Stimulated activated naive B cell treated with anti-CD40 and anti-IgM and Interleukin-4, amounts not matched to agents 10 μg/mL and 1 μg/mL and 100 μg/mL, for 72 hours (primary cell): ENCODE measurements around the gene CBFA2T3.
"Not testable (repeated sequence)": the region's sequence is repeated elsewhere in the genome, so short reads cannot be mapped to it uniquely, and the experiment has no call there.

Experiments
- ATAC-seq, 2 donors: fragments of 150-1000 bp; cut with Tn5 transposase; replicated peaks; 2 replicates each; pipeline ENCODE4 v1.10.0; 2021; ENCODE audit warnings: moderate library complexity in 1 of 2
- DNase-seq: peaks from one replicate; pipeline ENCODE4 v3.0.0; 2021
- H3K27ac Mint-ChIP-seq: one replicate; pipeline ENCODE4 v1.8.0; 2022; ENCODE audit warnings: mild to moderate bottlenecking, mixed read lengths
- H3K27me3 Mint-ChIP-seq, 2 donors: one replicate each; pipeline ENCODE4 v1.8.0; 2022; ENCODE audit warnings: mixed read lengths in 2 of 2
- H3K36me3 Mint-ChIP-seq, 2 donors: one replicate each; pipeline ENCODE4 v1.8.0; 2022; ENCODE audit warnings: mixed read lengths in 2 of 2, mild to moderate bottlenecking in 1 of 2
- H3K4me1 Mint-ChIP-seq, 2 donors: one replicate each; pipeline ENCODE4 v1.8.0; 2022; ENCODE audit warnings: mixed read lengths in 2 of 2, mild to moderate bottlenecking in 1 of 2
- H3K4me3 Mint-ChIP-seq, 2 donors: one replicate each; pipeline ENCODE4 v1.8.0; 2022; ENCODE audit warnings: mild to moderate bottlenecking in 2 of 2, mixed read lengths in 2 of 2, moderate library complexity in 1 of 2
- H3K9me3 Mint-ChIP-seq, 2 donors: one replicate each; pipeline ENCODE4 v1.8.0; 2022; ENCODE audit warnings: mixed read lengths in 2 of 2, mild to moderate bottlenecking in 1 of 2

CBFA2T3 gene

DNA sequence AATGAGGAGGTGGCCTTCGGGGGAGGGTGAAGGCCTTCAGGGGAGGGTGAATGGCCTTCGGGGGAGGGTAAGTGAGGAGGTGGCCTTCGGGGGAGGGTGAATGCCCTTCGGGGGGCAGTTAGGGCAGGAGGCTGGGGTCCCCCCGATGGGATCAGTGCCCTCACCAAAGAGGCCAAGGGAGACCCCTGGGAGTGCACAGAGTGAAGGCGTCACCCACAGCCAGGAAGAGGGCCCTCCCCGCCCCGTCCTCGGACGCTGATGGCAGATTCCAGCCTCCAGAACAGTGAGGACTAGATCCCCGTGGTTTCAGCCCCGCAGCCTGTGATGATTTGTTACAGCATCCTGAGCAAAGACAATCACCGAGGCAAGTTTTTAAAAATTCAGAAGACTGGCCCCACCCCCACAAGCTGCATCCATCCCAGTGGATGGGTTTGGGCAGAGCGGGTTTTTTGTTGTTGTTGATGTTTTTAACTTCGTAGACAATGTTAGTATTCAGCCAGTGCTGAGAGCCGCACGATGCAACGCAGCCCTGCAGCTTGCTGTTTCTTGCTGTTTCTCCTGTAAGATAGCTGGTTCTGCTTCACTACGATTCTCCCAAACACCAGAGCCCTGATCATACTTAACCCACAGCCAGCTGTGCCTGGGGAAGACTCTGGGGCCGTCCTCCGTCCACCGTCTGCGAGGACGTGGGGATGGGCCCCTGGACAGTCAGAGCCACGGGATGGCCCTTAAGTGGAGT lies 40.7 kb upstream of the CBFA2T3 start:
- Mint-ChIP-seq H3K4me3 (no peak overlapping the region), H3K36me3 (peaks cover 0 to 1% of the 10 kb centered on the region in 2 donors), H3K27ac (no peak overlapping the region), H3K27me3 (peaks cover 16 to 51% of the 10 kb centered on the region in 2 donors), H3K9me3 (peaks cover 0 to 1% of the 10 kb centered on the region in 2 donors), H3K4me1 (no peaks in the 10 kb centered on the region)
- ATAC-seq, result no peak
- no peak for DNase-seq

GRCh38 chr16:89016561-89016960 lies 39.6 kb upstream of the CBFA2T3 start:
- H3K4me3 Mint-ChIP-seq, H3K27ac Mint-ChIP-seq, H3K9me3 Mint-ChIP-seq, H3K36me3 Mint-ChIP-seq, H3K4me1 Mint-ChIP-seq, ATAC-seq, DNase-seq: not testable (repeated sequence)
- H3K27me3 Mint-ChIP-seq, result peaks cover 25 to 59% of the 10 kb centered on the region in 2 donors

- Mint-ChIP-seq H3K27me3 (peaks cover 22 to 62% of the 10 kb centered on the region in 2 donors), H3K27ac (no peak overlapping the region), H3K9me3 (peaks cover 1 to 8% of the 10 kb centered on the region in 2 donors), H3K36me3 (peaks cover 0 to 1% of the 10 kb centered on the region in 2 donors), H3K4me1 (no peaks in the 10 kb centered on the region), H3K4me3 (no peak overlapping the region)
- DNase-seq (no peak), ATAC-seq (no peak)
Measured at GRCh38 chr16:89015271-89015859, 38.4 kb upstream of the CBFA2T3 start.

DNA sequence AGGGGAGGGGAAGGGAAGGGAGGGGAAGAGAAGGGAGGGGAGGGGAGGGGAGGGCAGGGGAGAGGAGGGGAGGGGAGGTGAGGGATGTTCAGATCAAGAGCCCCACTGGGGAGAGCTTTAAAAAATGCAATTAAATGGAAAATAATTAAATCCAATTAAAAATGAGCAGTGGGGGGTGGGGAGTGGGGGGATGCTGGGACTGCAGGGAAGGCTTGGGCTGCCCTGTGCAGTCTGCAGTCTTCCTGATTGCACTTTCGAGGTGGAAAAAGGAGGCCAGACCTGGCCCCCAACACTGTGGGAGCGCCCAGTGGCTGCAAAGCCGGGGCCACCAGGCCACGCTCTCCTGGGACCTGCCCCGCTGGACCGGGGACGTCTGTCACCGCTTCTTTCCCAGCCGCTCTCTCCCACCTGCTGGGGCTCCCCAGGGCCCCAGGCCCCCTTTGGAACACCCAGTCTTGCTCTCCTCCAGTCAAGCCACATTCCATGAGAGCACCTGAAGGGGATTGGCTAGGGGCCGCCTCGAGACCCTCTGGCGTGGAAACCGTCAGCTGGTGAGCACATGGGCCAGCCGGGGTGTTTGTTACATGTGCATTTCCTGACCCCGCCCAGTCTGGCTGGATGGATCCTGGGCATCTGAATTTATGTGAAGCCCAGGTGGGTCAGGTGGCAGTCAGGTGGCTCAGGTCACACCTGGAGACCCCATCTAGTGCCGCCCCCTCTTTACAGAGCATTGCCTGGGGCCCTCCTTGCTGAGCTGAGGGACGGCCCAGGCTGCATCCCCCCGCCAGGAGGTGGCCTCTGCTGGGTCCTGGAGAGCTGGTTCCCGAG lies 37.6 kb upstream of the CBFA2T3 start:
- no peak for ATAC-seq

DNA sequence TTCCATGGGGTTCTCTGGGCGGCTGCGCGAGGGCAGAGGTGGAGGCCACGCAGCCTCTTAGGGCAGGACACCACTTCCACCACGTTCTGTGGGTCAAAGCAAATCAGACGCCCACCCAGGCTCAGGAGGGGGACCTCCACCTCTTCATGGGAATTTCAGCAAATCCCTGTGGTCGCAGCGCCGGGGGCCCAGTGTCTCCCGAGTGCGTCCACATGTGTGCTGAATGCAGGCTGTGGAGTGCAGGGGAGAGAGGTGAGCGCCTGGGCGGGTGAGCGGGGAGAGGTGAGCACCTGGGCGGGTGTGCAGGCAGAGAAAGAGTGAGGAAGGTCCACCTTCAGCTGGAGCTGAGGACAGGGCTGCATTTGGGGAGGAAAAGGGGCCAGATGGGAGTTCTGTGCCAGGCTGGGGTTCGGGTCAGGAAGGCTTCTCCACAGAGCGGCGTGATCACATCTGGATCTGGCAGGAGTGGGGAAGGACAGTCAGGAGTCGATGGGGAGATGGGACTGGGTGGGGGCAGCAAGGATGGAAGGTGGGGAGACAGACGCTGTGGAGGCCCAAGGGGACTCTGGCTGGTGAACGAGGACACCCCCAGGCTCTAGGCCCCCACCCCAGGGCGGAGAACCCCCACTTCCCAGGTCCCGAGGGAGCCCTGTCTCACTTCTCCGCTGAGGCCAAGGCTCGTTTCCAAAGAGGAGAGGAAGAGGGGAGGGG lies 36.8 kb upstream of the CBFA2T3 start:
- no peak for ATAC-seq
- Mint-ChIP-seq H3K27ac (no peak overlapping the region), H3K4me1 (peaks cover 3 to 6% of the 10 kb centered on the region in 2 donors), H3K36me3 (peaks cover 0 to 1% of the 10 kb centered on the region in 2 donors), H3K9me3 (peaks cover 1 to 12% of the 10 kb centered on the region in 2 donors), H3K4me3 (no peak overlapping the region), H3K27me3 (peaks cover 35 to 64% of the 10 kb centered on the region in 2 donors)
- DNase-seq, result no peak

More for the DNA sequence above, 37.6 kb upstream of the CBFA2T3 start:
- Mint-ChIP-seq H3K4me1 (peaks cover 0 to 1% of the 10 kb centered on the region in 2 donors), H3K9me3 (peaks cover 1 to 9% of the 10 kb centered on the region in 2 donors), H3K4me3 (no peak overlapping the region), H3K27ac (no peak overlapping the region), H3K27me3 (peaks cover 28 to 63% of the 10 kb centered on the region in 2 donors), H3K36me3 (peaks cover 0 to 1% of the 10 kb centered on the region in 2 donors)
- no peak for DNase-seq

DNA sequence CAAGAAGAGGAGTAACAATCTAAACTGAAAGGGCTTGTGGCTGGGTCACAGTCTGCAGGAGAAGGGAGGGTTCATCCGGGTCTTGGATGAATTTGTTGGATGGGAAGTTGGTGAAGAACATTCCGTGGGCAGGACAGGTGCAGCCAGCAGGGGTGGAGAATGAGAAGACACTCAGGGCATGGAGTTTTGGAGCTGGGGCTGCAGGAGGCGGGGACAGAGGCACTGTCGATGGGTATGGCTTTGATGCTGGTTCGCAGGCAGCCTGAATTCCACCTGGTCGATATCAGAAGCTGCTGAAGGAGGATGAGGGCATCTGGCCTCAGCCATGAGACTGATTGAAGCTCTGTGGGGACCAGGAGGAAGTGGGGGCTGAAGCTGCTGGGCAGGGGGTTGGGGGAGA lies 36.1 kb upstream of the CBFA2T3 start:
- no peak for DNase-seq
- H3K27me3 Mint-ChIP-seq, result peaks cover 40 to 60% of the 10 kb centered on the region in 2 donors
- H3K27ac Mint-ChIP-seq, result no peak overlapping the region
- H3K4me3 Mint-ChIP-seq, result no peak overlapping the region
- H3K4me1 Mint-ChIP-seq, result peaks cover 3 to 6% of the 10 kb centered on the region in 2 donors
- no peaks in the 10 kb centered on the region for H3K36me3 Mint-ChIP-seq
- ATAC-seq, result no peak
- peaks cover 1 to 12% of the 10 kb centered on the region in 2 donors for H3K9me3 Mint-ChIP-seq

DNA sequence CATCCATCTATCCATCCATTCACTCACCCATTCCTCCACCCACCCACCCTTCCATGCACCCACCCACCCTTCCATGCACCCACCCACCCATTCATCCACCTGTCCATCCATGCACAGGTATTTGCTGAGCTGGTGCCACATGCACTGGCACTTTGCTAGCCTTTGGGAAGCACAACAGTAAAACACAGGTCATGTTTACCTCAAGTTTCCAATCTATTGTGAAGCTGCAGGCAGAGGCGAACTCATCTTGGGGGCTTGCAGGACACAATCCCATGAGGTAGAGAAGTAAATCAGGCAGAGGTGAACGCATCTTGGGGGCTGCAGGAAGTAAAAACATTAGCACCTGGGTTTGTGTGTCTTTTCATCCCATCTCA lies 35.6 kb upstream of the CBFA2T3 start:
- Mint-ChIP-seq H3K36me3 (no peaks in the 10 kb centered on the region), H3K27me3 (peaks cover 43 to 60% of the 10 kb centered on the region in 2 donors), H3K27ac (no peak overlapping the region), H3K9me3 (peaks cover 1 to 12% of the 10 kb centered on the region in 2 donors), H3K4me3 (no peak overlapping the region), H3K4me1 (peaks cover 3 to 6% of the 10 kb centered on the region in 2 donors)
- ATAC-seq (no peak), DNase-seq (no peak)

GRCh38 chr16:89011909-89012621 lies 35.1 kb upstream of the CBFA2T3 start:
- no peaks in the 10 kb centered on the region for H3K36me3 Mint-ChIP-seq
- H3K27ac Mint-ChIP-seq, result no peak overlapping the region
- ATAC-seq, result no peak
- no peak overlapping the region for H3K4me3 Mint-ChIP-seq
- H3K4me1 Mint-ChIP-seq, result peaks cover 3 to 11% of the 10 kb centered on the region in 2 donors
- H3K9me3 Mint-ChIP-seq, result peaks cover 1 to 12% of the 10 kb centered on the region in 2 donors
- peaks cover 47 to 65% of the 10 kb centered on the region in 2 donors for H3K27me3 Mint-ChIP-seq
- DNase-seq, result no peak

- Mint-ChIP-seq H3K27ac (no peak overlapping the region), H3K27me3 (peaks cover 55 to 60% of the 10 kb centered on the region in 2 donors), H3K36me3 (no peaks in the 10 kb centered on the region), H3K9me3 (peaks cover 0 to 12% of the 10 kb centered on the region in 2 donors), H3K4me3 (no peak overlapping the region), H3K4me1 (peaks cover 5 to 11% of the 10 kb centered on the region in 2 donors)
- DNase-seq, result no peak
- no peak for ATAC-seq
Measured at GRCh38 chr16:89010210-89010925, 33.4 kb upstream of the CBFA2T3 start.

- Mint-ChIP-seq H3K27me3 (peaks cover 62 to 68% of the 10 kb centered on the region in 2 donors), H3K9me3 (peaks cover 0 to 12% of the 10 kb centered on the region in 2 donors), H3K4me3 (no peak overlapping the region), H3K27ac (no peak overlapping the region), H3K36me3 (peaks cover 0 to 2% of the 10 kb centered on the region in 2 donors), H3K4me1 (peaks cover 7 to 19% of the 10 kb centered on the region in 2 donors)
- DNase-seq (no peak), ATAC-seq (peak; percentile 36 to 57)
Measured at GRCh38 chr16:89009343-89010209, 32.6 kb upstream of the CBFA2T3 start.

DNA sequence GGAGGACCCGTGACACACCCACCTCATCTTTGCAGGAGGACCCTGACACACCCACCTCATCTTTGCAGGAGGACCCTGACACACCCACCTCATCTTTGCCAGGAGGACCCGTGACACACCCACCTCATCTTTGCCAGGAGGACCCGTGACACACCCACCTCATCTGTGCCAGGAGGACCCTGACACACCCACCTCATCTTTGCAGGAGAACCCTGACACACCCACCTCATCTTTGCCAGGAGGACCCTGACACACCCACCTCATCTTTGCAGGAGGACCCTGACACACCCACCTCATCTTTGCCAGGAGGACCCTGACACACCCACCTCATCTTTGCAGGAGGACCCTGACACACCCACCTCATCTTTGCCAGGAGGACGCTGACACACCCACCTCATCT lies 31.8 kb upstream of the CBFA2T3 start:
- Mint-ChIP-seq H3K4me1 (peaks cover 13 to 27% of the 10 kb centered on the region in 2 donors), H3K27me3 (peaks cover 66 to 72% of the 10 kb centered on the region in 2 donors), H3K9me3 (peaks cover 0 to 12% of the 10 kb centered on the region in 2 donors)
- not testable (repeated sequence) for H3K36me3 Mint-ChIP-seq, H3K27ac Mint-ChIP-seq, ATAC-seq, H3K4me3 Mint-ChIP-seq, DNase-seq
